Measurements from ENCODE around the gene ATP23.

ATP23 gene

DNA sequence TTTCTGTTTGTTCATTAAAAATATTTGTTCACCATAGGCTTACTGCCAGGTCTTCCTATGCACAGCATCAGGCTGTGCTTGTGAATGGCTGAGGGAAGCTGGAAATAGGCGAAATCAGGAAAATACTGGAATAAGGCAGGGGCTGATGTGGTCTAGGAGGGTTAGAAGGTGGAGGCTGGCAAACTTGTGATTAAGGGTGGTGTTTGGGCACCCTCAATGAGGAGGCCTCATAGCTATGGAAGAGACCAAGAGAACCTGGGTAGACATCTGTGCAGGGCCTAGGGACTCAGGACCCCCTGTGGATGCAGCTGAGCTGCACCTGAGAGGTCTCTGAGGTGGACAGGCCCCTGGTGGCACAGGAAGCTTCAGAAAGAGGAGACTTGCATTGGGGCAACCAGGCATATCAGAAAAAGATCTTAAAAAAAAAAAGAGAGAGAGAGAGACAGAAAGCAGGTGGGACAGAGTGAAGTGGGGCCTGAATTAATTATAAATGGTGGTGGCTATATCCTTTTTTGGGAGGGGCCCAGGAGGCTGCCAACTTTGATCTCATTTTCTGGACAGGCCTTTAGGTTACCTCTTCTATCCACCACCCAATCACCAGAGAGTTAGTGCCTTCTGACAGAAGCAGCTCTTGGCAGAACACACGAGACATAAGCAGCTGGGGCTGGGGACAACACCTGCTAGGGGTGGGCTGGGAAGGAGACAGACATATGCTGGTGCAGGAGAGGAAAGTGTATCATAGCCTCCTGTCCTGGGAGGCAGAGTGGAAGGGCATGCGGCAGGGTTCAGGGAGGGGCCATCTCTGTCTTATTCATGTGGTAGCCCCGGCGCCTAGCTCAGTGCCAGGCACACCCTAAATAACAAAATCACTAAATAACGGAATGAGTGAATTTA is 46.7 kb upstream of the ATP23 start:
- no peak for TF ChIP-seq POLR2AphosphoS5 (IDR thresholded peaks at IDR 0.05; ENCODE audit: low read depth)
- TF ChIP-seq, protein P1, sequence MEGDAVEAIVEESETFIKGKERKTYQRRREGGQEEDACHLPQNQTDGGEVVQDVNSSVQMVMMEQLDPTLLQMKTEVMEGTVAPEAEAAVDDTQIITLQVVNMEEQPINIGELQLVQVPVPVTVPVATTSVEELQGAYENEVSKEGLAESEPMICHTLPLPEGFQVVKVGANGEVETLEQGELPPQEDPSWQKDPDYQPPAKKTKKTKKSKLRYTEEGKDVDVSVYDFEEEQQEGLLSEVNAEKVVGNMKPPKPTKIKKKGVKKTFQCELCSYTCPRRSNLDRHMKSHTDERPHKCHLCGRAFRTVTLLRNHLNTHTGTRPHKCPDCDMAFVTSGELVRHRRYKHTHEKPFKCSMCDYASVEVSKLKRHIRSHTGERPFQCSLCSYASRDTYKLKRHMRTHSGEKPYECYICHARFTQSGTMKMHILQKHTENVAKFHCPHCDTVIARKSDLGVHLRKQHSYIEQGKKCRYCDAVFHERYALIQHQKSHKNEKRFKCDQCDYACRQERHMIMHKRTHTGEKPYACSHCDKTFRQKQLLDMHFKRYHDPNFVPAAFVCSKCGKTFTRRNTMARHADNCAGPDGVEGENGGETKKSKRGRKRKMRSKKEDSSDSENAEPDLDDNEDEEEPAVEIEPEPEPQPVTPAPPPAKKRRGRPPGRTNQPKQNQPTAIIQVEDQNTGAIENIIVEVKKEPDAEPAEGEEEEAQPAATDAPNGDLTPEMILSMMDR (IDR thresholded peaks at IDR 0.05; ENCODE audit: insufficient read depth, low read length) = no peak
- TF ChIP-seq, protein P2, sequence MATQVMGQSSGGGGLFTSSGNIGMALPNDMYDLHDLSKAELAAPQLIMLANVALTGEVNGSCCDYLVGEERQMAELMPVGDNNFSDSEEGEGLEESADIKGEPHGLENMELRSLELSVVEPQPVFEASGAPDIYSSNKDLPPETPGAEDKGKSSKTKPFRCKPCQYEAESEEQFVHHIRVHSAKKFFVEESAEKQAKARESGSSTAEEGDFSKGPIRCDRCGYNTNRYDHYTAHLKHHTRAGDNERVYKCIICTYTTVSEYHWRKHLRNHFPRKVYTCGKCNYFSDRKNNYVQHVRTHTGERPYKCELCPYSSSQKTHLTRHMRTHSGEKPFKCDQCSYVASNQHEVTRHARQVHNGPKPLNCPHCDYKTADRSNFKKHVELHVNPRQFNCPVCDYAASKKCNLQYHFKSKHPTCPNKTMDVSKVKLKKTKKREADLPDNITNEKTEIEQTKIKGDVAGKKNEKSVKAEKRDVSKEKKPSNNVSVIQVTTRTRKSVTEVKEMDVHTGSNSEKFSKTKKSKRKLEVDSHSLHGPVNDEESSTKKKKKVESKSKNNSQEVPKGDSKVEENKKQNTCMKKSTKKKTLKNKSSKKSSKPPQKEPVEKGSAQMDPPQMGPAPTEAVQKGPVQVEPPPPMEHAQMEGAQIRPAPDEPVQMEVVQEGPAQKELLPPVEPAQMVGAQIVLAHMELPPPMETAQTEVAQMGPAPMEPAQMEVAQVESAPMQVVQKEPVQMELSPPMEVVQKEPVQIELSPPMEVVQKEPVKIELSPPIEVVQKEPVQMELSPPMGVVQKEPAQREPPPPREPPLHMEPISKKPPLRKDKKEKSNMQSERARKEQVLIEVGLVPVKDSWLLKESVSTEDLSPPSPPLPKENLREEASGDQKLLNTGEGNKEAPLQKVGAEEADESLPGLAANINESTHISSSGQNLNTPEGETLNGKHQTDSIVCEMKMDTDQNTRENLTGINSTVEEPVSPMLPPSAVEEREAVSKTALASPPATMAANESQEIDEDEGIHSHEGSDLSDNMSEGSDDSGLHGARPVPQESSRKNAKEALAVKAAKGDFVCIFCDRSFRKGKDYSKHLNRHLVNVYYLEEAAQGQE (IDR thresholded peaks at IDR 0.05; ENCODE audit: insufficient replicate concordance, low read depth) = no peak
- TF ChIP-seq SPI1 (IDR thresholded peaks at IDR 0.05; ENCODE audit: borderline replicate concordance, low read depth) = no peak
- TF ChIP-seq GABPA (IDR thresholded peaks at IDR 0.05; ENCODE audit: low read depth) = no peak
- no peak overlapping the region for H3K4me3 ChIP-seq (replicated peaks; ENCODE audit: insufficient read depth, low read length)
- no peak for DNase-seq (ENCODE audit: low read depth in 1 of 2, low spot score in 1 of 2)
- peak overlapping the region; percentile 75 for H3K27ac ChIP-seq (replicated peaks)
- peaks cover 2% of the 10 kb centered on the region for H3K27me3 ChIP-seq (ENCODE audit: insufficient read depth, poor library complexity, severe bottlenecking)

DNA sequence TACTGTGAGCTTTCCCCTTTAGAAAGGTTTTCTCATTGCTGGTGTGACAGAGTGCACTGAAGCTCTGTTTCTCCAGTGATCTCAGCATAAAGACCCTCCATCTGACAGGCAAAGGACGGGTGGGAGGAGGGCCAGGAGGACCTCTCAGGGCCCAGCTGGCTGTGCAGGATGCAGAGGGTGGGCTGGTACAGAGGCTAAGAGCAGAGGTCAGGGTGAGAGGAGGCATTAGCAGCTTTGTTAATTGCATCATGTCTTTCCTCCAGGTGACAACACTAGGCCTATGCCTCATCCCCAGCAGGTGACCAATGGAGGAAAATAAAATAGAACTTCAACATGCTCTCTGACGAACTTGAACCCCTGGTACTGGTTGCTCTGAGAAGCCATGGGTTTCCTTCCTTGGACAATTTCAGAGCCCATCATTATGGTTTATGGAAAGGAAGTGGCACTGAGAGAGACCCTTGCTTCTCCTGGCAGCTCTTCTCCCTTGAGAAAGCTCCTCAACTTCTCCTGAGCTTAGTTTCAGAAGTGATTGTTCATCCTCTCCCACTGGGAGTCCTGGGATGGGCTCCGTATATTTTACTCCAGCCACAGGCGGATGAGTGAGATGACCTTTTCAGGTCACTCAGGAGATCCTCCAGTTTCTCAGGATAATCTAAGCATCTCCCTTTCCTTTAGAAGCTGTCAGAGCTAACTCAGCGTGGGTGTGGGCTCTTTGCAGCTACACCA is 45.8 kb upstream of the ATP23 start:
- no peak for DNase-seq (ENCODE audit: low read depth in 1 of 2, low spot score in 1 of 2)
- TF ChIP-seq, protein P2 (IDR thresholded peaks at IDR 0.05; ENCODE audit: insufficient replicate concordance, low read depth) = no peak
- no peak for TF ChIP-seq SPI1 (IDR thresholded peaks at IDR 0.05; ENCODE audit: borderline replicate concordance, low read depth)
- H3K4me3 ChIP-seq (replicated peaks; ENCODE audit: insufficient read depth, low read length) = no peak overlapping the region
- H3K27me3 ChIP-seq (ENCODE audit: insufficient read depth, poor library complexity, severe bottlenecking) = peaks cover 2% of the 10 kb centered on the region
- H3K27ac ChIP-seq (replicated peaks) = no peak overlapping the region

DNA sequence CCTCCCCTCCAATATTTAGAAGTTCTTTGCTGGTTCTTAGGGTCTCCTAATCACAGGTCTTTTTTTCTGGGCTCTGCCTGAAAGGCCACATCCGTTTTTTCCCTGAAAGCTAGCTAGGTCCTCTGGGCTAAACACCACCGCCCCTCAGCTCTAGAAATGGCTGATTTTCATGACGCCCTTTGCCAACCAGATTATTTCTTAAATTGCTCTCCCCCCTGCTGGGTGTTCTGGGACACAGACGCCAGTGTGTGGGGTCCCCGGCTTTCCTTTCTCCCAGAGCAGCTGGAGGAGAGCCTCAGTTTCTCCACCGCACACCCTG is 45.3 kb upstream of the ATP23 start:
- Histone ChIP-seq H3K4me3 (replicated peaks; ENCODE audit: insufficient read depth, low read length) (no peak overlapping the region), H3K27me3 (ENCODE audit: insufficient read depth, poor library complexity, severe bottlenecking) (peaks cover 2% of the 10 kb centered on the region), H3K27ac (replicated peaks) (no peak overlapping the region)
- DNase-seq (ENCODE audit: low read depth in 1 of 2, low spot score in 1 of 2) = no peak
- TF ChIP-seq, protein P2 (IDR thresholded peaks at IDR 0.05; ENCODE audit: insufficient replicate concordance, low read depth) = no peak
- no peak for TF ChIP-seq SPI1 (IDR thresholded peaks at IDR 0.05; ENCODE audit: borderline replicate concordance, low read depth)
- TF ChIP-seq POLR2AphosphoS5 (IDR thresholded peaks at IDR 0.05; ENCODE audit: low read depth) = no peak
